Left ventricle myocardium inferior (tissue), 1 donor: ENCODE data around the gene STK17A. TPM values are rescaled to one million over a fixed set of nuclear protein-coding genes. Genes with fewer than 3 reads are reported as not detected.
A peak's percentile ranks its signal among the peaks of the same experiment; 100 is the strongest.

ENCODE experiments used
- DNase-seq: peaks from one replicate; pipeline ENCODE4 v3.0.0-alpha.2; 2020
- H3K27ac ChIP-seq: fragments of 200-600 bp; replicated peaks from 2 replicates; pipeline ENCODE4 v1.8.0; 2021
- H3K27me3 ChIP-seq: fragments of 200-600 bp; 2 replicates; pipeline ENCODE4 v1.8.0; 2021; ENCODE audit warnings: low read depth
- H3K36me3 ChIP-seq: fragments of 200-600 bp; 2 replicates; pipeline ENCODE4 v1.8.0; 2021
- H3K4me1 ChIP-seq: fragments of 200-600 bp; 2 replicates; pipeline ENCODE4 v1.8.0; 2021
- H3K4me3 ChIP-seq: fragments of 200-600 bp; 2 replicates; pipeline ENCODE4 v1.8.0; 2021; ENCODE audit warnings: mild to moderate bottlenecking, moderate library complexity
- H3K9me3 ChIP-seq: fragments of 200-600 bp; replicated peaks from 2 replicates; pipeline ENCODE4 v1.8.0; 2021
- CTCF ChIP-seq: fragments of 200-600 bp; IDR thresholded peaks from 2 replicates; pipeline ENCODE4 v1.8.0; 2021; ENCODE audit warnings: antibody characterized with exemption, mild to moderate bottlenecking, borderline replicate concordance
- intact Hi-C: fragments of 100-400 bp; cut with micrococcal nuclease; formaldehyde crosslinking; loops from one replicate; pipeline ENCODE4 v1.11.0; 2022
- total RNA-seq: library from RNA; stranded (reverse); fragmentation: NEBNext Ultra II Directional; extraction: Animal tissue kit (Norgen Biotek cat#: 25700); gene quantifications from one replicate; pipeline ENCODE4 v1.2.1, GENCODE V29; 2021
- donor health status: DM: no; HTN: yes; CAD: no; lungs with severe emphysema.

STK17A gene
- total RNA-seq, 1 donor from 2014 or later: 32.3 TPM

DNA sequence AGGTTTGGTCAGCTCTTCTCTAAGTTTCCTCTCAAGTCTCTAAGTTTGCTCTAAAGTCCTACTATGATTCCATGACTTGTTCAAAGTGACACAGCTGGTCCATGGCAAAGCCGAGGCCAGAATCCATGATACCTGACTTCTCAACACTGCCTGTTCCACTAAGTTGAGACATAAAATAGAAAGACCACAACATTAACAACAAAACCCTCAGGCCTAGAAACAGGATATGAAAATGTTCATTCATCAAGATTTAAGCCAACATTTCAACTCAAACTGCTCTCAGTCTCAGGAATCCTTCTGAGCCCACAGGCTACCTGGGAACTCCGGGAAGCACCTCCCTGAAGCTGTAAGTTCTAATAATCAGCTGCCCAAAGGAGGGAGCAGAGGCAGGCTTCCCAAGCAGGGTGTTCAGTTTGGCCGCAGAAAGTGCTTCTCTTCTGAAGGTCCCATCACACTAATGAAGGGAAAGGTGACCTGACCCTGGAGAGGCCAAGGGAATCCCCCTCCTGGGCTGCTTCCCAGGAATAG, 62.9 kb downstream of the STK17A start:
- Histone ChIP-seq H3K27ac (peak overlapping the region; percentile 93), H3K27me3 (no peaks in the 10 kb centered on the region), H3K9me3 (no peaks in the 10 kb centered on the region), H3K4me3 (no peak overlapping the region), H3K4me1 (peaks cover 69% of the 10 kb centered on the region), H3K36me3 (peaks cover 9% of the 10 kb centered on the region)
- no peak for DNase-seq
- no peak for TF ChIP-seq CTCF
- intact Hi-C loops: no loop called here

GRCh38 chr7:43646603-43647338, 63.9 kb downstream of the STK17A start:
- Histone ChIP-seq H3K9me3 (no peaks in the 10 kb centered on the region), H3K27ac (peak overlapping the region; percentile 93), H3K4me1 (peaks cover 77% of the 10 kb centered on the region), H3K4me3 (peak overlapping the region; percentile 25), H3K27me3 (no peaks in the 10 kb centered on the region), H3K36me3 (peaks cover 9% of the 10 kb centered on the region)
- DNase-seq: no peak
- intact Hi-C loops: no loop called here
- TF ChIP-seq CTCF: no peak

DNA sequence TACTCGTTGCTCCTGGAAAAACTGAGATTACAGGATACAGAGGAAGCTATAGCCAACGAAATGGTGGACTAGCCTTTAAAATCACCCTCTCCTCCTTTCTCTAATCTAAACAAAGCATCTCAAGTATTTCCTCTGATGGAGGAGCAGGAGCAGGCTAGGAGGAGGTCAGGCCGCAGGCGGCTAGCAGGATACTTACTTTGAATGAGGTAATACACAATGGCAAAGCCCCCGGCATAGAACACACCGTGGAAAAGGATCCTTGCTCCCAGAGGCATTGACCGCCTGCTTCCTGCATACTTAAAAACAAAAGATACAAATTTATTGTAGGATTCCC, 64.4 kb downstream of the STK17A start:
- intact Hi-C loops: no loop called here
- H3K27me3 ChIP-seq: no peaks in the 10 kb centered on the region
- no peak for DNase-seq

DNA sequence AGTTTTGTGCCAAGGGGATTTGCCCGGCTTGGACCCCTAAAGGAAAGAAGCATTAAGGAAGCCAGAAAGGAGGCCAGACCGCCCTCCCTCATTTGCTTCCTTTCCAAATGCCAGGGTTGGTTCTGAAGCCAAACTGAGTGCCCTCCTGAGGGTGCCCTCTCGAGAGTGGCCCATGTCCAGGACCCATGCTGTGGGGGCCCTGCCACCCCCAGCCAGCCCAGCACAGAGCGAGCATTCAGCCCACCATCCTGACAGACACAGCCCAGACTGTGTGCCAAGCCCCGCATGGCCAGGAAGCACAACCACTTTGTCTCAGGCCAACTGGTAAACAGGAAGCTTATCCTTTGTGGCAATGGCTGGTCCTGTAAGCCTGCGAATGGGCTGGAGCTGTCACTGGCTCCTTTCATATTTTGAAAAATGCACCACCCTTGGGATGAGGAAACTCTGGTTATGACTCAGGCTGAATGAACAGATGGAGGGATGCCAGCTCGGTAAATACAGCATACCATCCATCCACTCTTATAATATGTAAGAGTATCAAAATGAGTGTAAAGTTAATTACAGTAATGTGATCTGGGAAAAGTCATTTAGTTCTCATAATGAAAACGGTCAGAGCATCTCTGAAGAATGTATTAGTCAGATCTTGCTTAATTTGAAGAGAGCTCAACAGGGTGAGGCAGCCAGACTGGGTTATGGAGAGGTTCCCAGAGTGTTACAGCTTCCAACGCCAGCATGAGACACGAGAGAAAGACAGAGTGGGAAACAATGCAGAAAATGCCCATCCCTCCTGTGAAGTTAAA, 65.0 kb downstream of the STK17A start:
- H3K9me3 ChIP-seq: no peaks in the 10 kb centered on the region
- peak; percentile 41 for DNase-seq
- H3K4me1 ChIP-seq: peaks cover 82% of the 10 kb centered on the region
- no peaks in the 10 kb centered on the region for H3K27me3 ChIP-seq
- H3K4me3 ChIP-seq: peak overlapping the region; percentile 25
- no peak for TF ChIP-seq CTCF
- intact Hi-C loops: no loop called here
- peaks cover 6% of the 10 kb centered on the region for H3K36me3 ChIP-seq
- H3K27ac ChIP-seq: peak overlapping the region; percentile 93

More for the DNA sequence above, 64.4 kb downstream of the STK17A start:
- H3K4me1 ChIP-seq: peaks cover 82% of the 10 kb centered on the region
- TF ChIP-seq CTCF: no peak
- H3K9me3 ChIP-seq: no peaks in the 10 kb centered on the region
- peak overlapping the region; percentile 25 for H3K4me3 ChIP-seq
- peak overlapping the region; percentile 93 for H3K27ac ChIP-seq
- peaks cover 9% of the 10 kb centered on the region for H3K36me3 ChIP-seq

DNA sequence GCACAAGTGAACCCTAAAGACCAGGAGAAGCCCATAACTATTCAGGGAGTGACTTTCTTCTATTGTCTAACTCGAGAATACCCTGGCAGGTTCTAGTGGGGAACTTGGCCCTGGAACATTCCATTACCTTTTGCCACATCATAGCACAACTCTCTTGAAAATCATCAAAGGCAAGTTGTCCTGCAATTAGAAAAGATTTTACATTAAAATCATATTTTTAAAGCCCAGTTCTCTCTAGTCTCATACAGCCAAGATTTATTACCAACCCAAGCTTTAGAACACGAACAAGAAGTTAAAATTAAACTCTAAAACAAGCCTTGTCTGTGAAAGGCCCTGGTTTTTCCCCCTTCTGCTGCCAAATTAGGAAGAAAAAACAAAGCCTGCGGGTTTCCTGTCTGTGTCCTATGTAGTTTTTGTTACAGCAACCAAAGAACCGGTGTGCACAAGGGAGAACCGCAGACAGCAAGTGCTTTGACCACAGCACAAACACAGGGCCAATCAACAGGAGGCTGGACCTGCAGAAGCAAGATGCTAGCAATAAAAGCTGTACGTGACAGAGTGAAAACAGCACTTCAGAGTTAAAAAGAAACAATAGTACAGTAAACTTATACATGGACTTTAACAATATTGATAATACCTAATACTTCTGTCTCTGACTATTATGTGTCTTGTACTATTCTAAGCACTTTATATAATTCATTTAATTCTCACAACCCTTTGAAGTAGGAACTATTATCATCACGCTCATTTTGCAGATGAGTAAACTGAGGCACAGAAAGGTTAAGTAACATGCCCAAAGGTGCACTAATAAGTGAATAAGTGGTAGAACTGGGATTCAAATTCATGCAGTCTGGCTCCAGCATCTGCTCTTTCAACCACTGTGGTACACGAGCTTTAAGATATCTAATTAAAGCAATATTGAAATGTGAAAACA, 65.8 kb downstream of the STK17A start:
- intact Hi-C loops: no loop called here
- peaks cover 75% of the 10 kb centered on the region for H3K4me1 ChIP-seq

More for the DNA sequence above, 65.8 kb downstream of the STK17A start:
- DNase-seq: no peak
- no peaks in the 10 kb centered on the region for H3K9me3 ChIP-seq
- peak overlapping the region; percentile 25 for H3K4me3 ChIP-seq
- H3K27me3 ChIP-seq: no peaks in the 10 kb centered on the region
- peak overlapping the region; percentile 93 for H3K27ac ChIP-seq
- no peaks in the 10 kb centered on the region for H3K36me3 ChIP-seq
- TF ChIP-seq CTCF: no peak
